DMS153 treated with DMSO at 0.1 percent for 48 hours (cell line): Measurements from ENCODE around the gene CYB561D1.

Experiments
- DNase-seq: peaks from one replicate; lab custom pipeline; 2025; ENCODE audit not compliant: unreplicated experiment; lab: John Stamatoyannopoulos, UW

The CYB561D1 gene

DNA sequence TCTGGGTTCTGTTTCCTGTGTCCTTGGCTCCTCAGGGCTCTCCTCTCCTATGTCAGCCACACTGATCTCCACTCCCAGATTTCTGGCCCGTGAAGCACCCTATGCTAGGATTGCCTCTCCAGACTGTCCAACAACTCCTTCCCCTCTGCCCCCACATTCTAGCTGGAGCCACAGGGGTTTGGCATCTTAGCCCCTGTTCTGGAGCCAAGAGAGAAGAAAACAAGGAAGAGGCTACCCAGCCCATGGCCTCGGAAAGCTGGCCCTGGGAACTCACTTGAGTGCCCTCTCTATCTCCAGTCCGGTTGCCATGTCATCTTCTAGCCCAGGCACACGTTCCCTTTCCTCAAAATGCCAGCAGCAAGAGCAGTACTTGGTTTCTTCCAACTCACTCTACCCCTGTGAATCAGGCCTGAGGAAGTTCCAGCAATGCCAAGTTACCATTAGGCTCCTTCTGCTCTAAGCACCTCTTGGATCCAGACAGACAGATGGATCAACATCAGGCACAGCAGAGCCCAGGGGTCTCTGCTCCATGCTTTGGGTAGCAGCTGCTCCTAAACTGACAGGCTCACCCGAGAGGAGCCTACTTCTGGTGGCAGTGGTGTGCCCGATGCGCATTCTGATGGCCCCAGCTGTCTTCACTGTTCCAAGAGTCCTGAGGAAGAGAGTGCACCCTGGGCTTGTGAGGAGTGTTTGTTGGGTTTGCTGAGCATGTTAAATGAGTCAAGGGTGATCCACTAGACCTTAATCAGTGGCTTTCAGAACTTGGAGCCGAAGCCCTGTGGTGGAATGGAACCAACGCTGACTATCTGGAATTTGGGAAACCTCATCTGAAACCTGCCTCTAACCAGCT, 34.2 kb downstream of the CYB561D1 start:
- no peak for DNase-seq

- DNase-seq: no peak
Measured at GRCh38 chr1:109528712-109529111, 34.8 kb downstream of the CYB561D1 start.

GRCh38 chr1:109529881-109530456, 36.1 kb downstream of the CYB561D1 start:
- DNase-seq: no peak

DNA sequence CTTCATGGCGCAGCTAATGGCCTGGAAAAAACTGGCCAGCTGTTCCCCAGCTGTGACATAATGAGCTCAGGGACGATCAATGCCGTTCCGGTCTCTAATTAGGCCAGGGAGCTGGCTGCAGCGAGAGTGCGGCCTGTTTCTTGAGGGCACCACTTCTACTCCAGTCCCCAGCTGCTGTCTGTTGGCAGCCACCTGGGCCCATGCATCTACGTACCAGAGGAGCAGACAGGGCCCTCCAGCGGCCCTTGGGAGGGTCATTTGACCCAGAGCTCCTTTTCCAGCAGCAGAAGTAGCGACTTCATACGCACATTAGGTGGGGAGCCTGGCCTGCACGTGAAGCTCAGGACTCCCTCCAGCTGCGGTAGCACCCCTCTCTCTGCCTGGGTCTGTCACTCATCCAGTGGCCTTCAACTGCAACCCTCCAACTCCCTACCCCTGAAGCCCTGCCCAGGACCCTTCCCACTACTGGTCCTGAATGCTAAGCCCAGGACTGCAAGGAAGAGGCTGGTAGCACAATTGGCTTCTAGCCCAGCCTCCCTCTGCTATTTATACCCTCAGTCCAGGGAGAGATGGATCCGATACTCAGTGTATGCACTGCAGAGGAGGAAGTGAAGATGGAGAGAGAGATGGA, 36.7 kb downstream of the CYB561D1 start:
- DNase-seq: no peak

- no peak for DNase-seq
Measured at GRCh38 chr1:109531380-109531779, 37.5 kb downstream of the CYB561D1 start.

DNA sequence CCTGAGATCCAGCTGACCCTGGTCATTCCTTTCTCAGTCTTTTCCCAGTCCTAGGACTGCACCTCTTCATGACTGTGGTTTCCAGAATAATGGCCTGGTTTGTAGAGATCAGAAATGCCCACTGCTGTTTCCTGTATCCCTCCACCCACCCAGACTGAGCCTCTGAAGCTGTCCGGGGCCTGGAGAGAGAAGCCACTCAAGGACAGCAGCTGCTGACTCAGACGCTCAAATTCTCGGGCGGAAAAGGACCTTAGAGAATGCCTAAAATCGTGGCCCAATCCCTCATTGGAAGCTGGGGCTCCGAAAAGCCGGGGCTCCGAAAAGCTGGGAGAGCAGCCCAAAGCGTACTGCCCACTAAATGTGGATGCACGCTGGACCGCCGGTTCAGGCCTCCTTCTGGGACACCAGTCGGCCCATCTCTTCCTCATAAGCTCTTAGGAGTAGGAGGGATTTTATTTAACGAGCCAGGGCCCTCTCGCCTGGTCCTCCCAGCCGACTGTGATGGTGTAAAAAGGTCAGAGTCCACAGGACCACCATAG, 38.0 kb downstream of the CYB561D1 start:
- DNase-seq: no peak

DNA sequence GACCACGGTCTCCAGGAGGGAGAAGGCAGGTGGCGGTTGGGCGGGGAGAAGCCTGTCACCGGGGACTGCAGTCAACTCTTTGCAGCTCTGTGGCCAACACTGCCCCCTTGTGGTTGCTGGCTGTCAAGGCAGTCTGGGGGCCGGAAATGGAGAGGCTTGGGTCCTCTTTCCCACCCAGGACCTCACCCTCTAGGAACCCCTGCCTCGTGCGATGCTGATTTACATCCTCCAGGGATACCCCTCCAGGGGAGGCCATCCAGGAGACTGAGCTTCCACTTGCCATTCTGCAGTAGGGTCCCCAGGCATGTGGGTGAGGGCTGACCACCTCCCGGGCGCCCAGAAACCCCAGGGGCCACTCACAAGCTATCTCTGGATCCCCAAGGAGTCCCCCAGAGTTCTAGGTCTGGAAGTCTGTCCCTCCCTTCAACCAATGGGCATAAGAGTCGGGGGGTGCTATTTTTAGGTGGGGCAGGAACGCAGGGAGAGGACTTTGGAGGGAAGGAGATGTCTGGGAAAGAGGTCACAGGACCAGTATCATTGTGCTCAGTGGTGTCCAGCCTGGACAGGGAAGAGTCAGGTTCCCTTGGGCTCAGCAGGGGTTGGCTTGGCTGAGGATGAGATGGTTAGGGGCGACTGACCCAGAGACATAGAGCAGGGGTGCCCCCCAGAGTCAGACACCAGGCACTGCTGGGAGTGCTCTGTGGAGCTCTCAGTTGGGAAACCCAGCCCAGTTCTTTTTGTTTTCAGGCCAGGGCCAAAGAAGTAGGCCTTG, 38.7 kb downstream of the CYB561D1 start:
- DNase-seq: peak; percentile 65

- DNase-seq: no peak
Measured at GRCh38 chr1:109534307-109534858, 40.5 kb downstream of the CYB561D1 start.

DNA sequence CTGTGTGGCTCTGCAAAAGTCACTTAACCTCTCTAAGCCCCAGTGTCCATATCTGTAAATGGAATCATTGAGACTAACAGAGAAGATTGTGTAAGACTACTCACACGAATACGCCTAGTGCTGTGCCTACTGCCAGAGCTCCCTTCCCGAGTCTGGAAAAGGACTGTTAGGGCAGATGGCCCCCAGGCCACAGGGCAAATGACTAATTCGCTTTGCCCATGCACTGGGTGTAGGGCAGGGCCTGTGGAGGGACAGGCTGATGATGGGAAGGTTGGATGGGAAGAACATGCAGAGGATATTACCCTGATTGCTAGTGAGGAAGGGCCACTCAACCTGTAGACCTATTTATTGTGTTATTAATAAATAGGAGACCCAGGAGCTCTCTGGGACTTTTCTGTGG, 41.6 kb downstream of the CYB561D1 start:
- no peak for DNase-seq

DNA sequence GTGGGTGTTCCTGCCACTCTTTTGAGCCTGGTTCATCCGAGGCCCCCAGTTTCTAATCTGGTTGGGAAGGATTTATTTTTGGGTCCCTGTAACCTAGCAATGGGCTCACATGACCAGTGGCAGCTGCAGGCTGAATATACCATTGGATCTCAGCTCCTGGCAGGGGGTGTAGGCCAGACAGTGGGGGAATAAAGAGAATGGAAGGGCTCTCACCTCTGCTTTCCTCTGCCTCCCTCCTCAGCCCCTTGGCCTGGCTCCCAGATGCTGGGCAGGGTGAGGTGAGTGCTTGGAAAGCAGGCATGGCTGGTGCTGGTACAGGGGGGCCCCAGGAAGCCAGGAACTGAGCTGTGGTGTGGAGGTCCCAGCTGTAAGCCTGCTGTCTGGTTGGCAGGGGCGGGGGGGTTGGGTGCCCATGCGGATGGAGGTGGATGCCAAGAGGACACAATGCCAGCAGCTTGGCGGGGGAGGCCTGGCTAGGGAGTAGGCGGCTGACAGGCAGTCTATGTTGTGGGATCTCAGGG, 42.1 kb downstream of the CYB561D1 start:
- DNase-seq: no peak

GRCh38 chr1:109537450-109538178, 43.7 kb downstream of the CYB561D1 start:
- no peak for DNase-seq

- DNase-seq: no peak
Measured at GRCh38 chr1:109538827-109539555, 45.1 kb downstream of the CYB561D1 start.

GRCh38 chr1:109539676-109540075, 45.8 kb downstream of the CYB561D1 start, which contains the start of gene GPR61:
Gene GPR61 (plus strand): TSS chr1:109539872. CDS start chr1:109543023, 3,151 bp downstream.
- DNase-seq: no peak

DNA sequence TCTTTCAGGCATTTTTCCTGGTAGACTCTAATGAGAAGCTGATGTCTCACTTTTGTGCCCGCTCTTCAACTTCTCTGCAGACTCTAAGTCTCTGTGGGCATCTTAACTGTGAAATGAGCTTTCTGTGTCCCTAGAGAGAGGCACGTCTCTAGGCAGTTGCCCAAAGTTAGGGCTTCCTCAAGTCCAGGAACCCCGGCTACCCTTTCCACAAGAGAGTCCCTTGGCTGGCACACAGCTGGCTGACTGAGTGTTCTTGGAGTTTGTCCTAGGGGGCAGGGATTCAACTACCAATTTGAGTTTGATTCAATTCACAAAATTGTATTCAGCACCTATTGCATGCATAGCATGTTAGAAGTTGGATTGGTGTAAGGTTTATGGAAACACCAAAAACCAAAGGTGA, 47.2 kb downstream of the CYB561D1 start:
- no peak for DNase-seq

- DNase-seq: no peak
Measured at GRCh38 chr1:109542657-109543056, 48.8 kb downstream of the CYB561D1 start.

DNA sequence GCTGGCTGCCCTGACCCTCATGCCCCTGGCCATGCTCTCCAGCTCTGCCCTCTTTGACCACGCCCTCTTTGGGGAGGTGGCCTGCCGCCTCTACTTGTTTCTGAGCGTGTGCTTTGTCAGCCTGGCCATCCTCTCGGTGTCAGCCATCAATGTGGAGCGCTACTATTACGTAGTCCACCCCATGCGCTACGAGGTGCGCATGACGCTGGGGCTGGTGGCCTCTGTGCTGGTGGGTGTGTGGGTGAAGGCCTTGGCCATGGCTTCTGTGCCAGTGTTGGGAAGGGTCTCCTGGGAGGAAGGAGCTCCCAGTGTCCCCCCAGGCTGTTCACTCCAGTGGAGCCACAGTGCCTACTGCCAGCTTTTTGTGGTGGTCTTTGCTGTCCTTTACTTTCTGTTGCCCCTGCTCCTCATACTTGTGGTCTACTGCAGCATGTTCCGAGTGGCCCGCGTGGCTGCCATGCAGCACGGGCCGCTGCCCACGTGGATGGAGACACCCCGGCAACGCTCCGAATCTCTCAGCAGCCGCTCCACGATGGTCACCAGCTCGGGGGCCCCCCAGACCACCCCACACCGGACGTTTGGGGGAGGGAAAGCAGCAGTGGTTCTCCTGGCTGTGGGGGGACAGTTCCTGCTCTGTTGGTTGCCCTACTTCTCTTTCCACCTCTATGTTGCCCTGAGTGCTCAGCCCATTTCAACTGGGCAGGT, 49.5 kb downstream of the CYB561D1 start:
- no peak for DNase-seq

- no peak for DNase-seq
Measured at GRCh38 chr1:109543988-109544735, 50.3 kb downstream of the CYB561D1 start.
